Measurements from ENCODE around the gene CGAS.

The CGAS gene

GRCh38 chr6:73476723-73477122 is 24.6 kb upstream of the CGAS start:
- TF ChIP-seq POLR2AphosphoS5 (IDR thresholded peaks at IDR 0.05; ENCODE audit: low read depth) = no peak
- TF ChIP-seq GABPA (IDR thresholded peaks at IDR 0.05; ENCODE audit: low read depth) = no peak
- no peak for TF ChIP-seq CTCF (IDR thresholded peaks at IDR 0.05; ENCODE audit: insufficient read depth, low read length)
- TF ChIP-seq, protein P1, sequence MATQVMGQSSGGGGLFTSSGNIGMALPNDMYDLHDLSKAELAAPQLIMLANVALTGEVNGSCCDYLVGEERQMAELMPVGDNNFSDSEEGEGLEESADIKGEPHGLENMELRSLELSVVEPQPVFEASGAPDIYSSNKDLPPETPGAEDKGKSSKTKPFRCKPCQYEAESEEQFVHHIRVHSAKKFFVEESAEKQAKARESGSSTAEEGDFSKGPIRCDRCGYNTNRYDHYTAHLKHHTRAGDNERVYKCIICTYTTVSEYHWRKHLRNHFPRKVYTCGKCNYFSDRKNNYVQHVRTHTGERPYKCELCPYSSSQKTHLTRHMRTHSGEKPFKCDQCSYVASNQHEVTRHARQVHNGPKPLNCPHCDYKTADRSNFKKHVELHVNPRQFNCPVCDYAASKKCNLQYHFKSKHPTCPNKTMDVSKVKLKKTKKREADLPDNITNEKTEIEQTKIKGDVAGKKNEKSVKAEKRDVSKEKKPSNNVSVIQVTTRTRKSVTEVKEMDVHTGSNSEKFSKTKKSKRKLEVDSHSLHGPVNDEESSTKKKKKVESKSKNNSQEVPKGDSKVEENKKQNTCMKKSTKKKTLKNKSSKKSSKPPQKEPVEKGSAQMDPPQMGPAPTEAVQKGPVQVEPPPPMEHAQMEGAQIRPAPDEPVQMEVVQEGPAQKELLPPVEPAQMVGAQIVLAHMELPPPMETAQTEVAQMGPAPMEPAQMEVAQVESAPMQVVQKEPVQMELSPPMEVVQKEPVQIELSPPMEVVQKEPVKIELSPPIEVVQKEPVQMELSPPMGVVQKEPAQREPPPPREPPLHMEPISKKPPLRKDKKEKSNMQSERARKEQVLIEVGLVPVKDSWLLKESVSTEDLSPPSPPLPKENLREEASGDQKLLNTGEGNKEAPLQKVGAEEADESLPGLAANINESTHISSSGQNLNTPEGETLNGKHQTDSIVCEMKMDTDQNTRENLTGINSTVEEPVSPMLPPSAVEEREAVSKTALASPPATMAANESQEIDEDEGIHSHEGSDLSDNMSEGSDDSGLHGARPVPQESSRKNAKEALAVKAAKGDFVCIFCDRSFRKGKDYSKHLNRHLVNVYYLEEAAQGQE (IDR thresholded peaks at IDR 0.05; ENCODE audit: insufficient replicate concordance, low read depth) = no peak
- TF ChIP-seq SPI1 (IDR thresholded peaks at IDR 0.05; ENCODE audit: borderline replicate concordance, low read depth) = no peak
- H3K27me3 ChIP-seq (ENCODE audit: insufficient read depth, poor library complexity, severe bottlenecking) = no peaks in the 10 kb centered on the region

GRCh38 chr6:73471686-73472290 is 19.7 kb upstream of the CGAS start:
- H3K27me3 ChIP-seq (ENCODE audit: insufficient read depth, poor library complexity, severe bottlenecking) = no peaks in the 10 kb centered on the region
- no peak overlapping the region for H3K27ac ChIP-seq (replicated peaks)
- no peak overlapping the region for H3K4me3 ChIP-seq (replicated peaks; ENCODE audit: insufficient read depth, low read length)
- no peak for TF ChIP-seq CTCF (IDR thresholded peaks at IDR 0.05; ENCODE audit: insufficient read depth, low read length)
- no peak for DNase-seq (ENCODE audit: low read depth in 1 of 2, low spot score in 1 of 2)

More at GRCh38 chr6:73476723-73477122, 24.6 kb upstream of the CGAS start:
- DNase-seq (ENCODE audit: low read depth in 1 of 2, low spot score in 1 of 2) = no peak
- Histone ChIP-seq H3K4me3 (replicated peaks; ENCODE audit: insufficient read depth, low read length) (no peak overlapping the region), H3K27ac (replicated peaks) (no peak overlapping the region)

DNA sequence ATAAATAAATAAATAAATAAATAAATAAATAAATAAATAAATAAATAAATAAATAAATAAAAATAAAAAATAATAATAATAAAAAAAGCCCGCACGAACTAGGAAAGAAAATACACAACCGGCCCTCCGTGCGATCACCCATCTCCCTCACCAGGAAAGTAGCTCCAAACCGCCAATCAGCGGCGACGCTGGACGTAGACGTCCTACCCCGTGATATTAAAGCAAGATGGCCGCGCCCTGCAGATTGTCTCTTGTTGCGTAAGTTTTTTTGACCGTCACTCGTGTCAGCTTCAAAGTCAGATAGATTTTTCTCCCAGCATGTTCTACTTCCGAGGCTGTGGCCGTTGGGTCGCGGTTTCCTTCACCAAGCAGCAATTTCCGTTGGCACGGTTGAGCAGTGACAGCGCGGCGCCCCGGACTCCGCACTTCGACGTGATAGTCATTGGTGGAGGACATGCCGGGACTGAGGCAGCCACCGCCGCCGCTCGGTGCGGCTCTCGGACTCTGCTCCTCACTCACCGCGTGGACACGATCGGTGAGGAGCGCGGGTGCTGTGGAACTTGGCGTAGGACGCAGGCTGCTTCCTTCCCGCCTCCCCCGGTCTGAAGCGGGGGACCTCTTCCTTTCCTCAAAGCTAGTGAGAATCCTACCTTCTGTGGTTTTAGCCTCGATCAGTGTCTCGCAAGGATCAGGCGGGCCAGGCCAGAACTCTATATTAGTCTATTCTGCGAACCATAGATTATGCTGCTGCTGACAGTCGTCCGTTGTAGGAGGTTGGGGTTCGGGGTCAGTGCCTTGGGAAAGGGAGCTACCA is 9.6 kb upstream of the CGAS start, which contains the start of gene MTO1:
MTO1 (plus strand) TSS at position 201 of the 814 bp plus-strand sequence; CDS start at position 319, 118 bp downstream.
- peak within 1 kb of the TSS; percentile 98 for H3K27ac ChIP-seq (replicated peaks)
- no peaks in the 10 kb centered on the region for H3K27me3 ChIP-seq (ENCODE audit: insufficient read depth, poor library complexity, severe bottlenecking)
- H3K4me3 ChIP-seq (replicated peaks; ENCODE audit: insufficient read depth, low read length) = peak within 1 kb of the TSS; percentile 67
- TF ChIP-seq, protein P1 (IDR thresholded peaks at IDR 0.05; ENCODE audit: insufficient replicate concordance, low read depth) = peak; percentile 50
- TF ChIP-seq SPI1 (IDR thresholded peaks at IDR 0.05; ENCODE audit: borderline replicate concordance, low read depth) (no peak), POLR2AphosphoS5 (IDR thresholded peaks at IDR 0.05; ENCODE audit: low read depth) (peak; percentile 92)
- peak; percentile 90 to 95 for DNase-seq (ENCODE audit: low read depth in 1 of 2, low spot score in 1 of 2)

DNA sequence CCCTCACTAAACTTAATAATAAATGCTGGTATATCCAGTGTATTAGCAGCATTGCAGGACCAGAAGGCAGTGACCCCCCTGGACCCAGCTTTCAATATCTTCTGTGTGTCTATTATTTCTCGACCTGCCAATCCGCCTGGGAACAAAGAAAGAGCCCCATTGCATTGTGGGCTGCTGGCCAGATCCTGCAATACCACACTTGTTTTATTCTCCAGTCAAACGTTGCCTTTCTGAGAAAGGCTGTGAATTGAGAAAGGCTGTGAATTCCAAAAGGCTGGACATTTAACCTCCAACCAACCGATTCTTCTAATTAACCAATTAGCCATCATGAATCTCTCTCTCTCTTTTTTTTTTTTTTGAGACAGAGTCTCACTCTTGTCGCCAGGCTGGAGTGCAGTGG is 8.0 kb upstream of the CGAS start:
- no peak overlapping the region for H3K4me3 ChIP-seq (replicated peaks; ENCODE audit: insufficient read depth, low read length)
- DNase-seq (ENCODE audit: low read depth in 1 of 2, low spot score in 1 of 2) = peak in 1 of 2 experiments; percentile 51

More for the DNA sequence above, 8.0 kb upstream of the CGAS start:
- H3K27ac ChIP-seq (replicated peaks) = peak overlapping the region; percentile 98
- H3K27me3 ChIP-seq (ENCODE audit: insufficient read depth, poor library complexity, severe bottlenecking) = no peaks in the 10 kb centered on the region
- TF ChIP-seq POLR2AphosphoS5 (IDR thresholded peaks at IDR 0.05; ENCODE audit: low read depth) (no peak), GABPA (IDR thresholded peaks at IDR 0.05; ENCODE audit: low read depth) (no peak), CTCF (IDR thresholded peaks at IDR 0.05; ENCODE audit: insufficient read depth, low read length) (no peak), SPI1 (IDR thresholded peaks at IDR 0.05; ENCODE audit: borderline replicate concordance, low read depth) (no peak)
- TF ChIP-seq, protein P1 (IDR thresholded peaks at IDR 0.05; ENCODE audit: insufficient replicate concordance, low read depth) = no peak

Data from HL-60 (cell line).